Measurements from ENCODE around the gene CGNL1.

CGNL1 gene

DNA sequence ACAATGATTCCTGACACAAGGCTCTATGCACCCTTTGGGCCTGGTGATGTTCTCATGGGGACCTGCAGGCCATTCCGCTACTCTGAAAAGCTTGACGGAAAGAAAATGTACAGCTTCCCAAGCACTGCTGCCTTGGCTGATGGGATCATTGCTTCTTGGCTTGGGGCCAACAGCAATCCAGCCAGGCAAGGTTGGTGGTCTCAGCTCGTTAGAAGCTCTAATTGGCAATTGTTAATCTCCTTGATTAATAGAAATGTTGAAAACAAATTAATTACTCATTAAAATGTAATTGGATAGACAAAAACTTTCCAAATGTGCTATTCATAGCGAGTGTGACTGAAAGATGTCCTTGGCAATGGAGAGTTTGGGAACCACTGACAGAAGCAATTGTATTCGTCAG, 199.1 kb downstream of the CGNL1 start:
- TF ChIP-seq, protein P1, sequence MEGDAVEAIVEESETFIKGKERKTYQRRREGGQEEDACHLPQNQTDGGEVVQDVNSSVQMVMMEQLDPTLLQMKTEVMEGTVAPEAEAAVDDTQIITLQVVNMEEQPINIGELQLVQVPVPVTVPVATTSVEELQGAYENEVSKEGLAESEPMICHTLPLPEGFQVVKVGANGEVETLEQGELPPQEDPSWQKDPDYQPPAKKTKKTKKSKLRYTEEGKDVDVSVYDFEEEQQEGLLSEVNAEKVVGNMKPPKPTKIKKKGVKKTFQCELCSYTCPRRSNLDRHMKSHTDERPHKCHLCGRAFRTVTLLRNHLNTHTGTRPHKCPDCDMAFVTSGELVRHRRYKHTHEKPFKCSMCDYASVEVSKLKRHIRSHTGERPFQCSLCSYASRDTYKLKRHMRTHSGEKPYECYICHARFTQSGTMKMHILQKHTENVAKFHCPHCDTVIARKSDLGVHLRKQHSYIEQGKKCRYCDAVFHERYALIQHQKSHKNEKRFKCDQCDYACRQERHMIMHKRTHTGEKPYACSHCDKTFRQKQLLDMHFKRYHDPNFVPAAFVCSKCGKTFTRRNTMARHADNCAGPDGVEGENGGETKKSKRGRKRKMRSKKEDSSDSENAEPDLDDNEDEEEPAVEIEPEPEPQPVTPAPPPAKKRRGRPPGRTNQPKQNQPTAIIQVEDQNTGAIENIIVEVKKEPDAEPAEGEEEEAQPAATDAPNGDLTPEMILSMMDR (IDR thresholded peaks at IDR 0.05; ENCODE audit: control extremely low read depth, extremely low read depth, low read depth, missing control alignments) = no peak
- ChIA-PET POLR2A (no interaction called here), CTCF (interaction anchor here (1.1 kb wide), 1 partner anchor 10 kb away, joined by 4 read pairs; no protein-coding TSS in a partner anchor)
- no peak for DNase-seq (ENCODE audit: extremely low spot score)

DNA sequence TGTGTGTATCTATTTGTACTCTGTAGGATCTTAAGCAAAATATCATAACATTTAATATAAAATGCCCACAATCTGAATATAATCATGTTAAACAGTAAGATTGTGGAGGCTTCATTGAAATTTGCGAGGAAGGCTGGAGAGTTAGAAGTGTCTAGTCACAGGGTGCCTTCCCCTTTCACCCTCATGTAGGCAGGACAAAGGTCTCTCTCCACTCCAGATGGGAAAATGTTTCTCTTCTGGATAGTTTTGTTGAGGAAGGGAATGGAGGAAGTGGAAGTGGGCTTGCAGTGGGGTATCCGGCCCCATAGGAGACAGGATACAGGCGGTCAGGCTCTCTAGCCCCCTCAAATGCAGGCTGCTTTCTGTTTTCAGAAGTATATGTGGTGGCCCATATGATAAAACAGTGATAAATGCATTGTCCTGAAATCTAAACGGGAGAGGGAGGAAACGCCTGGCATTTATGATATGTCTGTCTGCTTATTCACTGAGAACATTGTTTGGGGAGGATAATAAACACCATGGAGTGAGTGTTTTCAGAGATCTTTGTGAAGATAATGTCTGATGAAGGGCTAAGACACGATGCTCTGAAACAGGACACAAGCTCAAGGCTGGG, 202.1 kb downstream of the CGNL1 start:
- TF ChIP-seq, protein P1 (IDR thresholded peaks at IDR 0.05; ENCODE audit: control extremely low read depth, extremely low read depth, low read depth, missing control alignments) = no peak
- ChIA-PET CTCF (interaction anchor here (1.7 kb wide), 1 partner anchor 17 kb away, joined by 4 read pairs; no protein-coding TSS in a partner anchor), POLR2A (no interaction called here)
- no peak for DNase-seq (ENCODE audit: extremely low spot score)

DNA sequence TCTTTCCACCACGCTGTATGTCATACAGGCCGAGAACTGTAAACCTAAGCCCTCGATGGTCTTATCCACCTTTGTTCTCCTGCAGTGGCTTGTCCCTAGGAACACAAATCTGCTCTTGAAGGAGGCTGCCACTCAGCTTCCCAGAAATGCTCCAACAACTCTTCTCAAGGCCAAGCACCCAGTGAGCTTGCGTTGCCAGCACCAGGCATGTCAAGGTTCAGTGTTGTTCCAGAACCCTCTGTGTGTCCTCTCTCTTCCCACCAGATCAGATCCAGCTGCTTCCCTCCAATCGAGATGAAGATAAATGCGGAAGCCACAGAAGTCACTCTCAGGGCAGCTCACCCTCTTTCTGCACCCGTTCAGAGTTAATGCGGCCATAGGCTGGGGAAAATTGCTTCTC, 204.1 kb downstream of the CGNL1 start:
- TF ChIP-seq, protein P1 (IDR thresholded peaks at IDR 0.05; ENCODE audit: control extremely low read depth, extremely low read depth, low read depth, missing control alignments) = no peak
- ChIA-PET CTCF (interaction anchor here (1.2 kb wide), 1 partner anchor 23 kb away, joined by 3 read pairs; no protein-coding TSS in a partner anchor), POLR2A (no interaction called here)

DNA sequence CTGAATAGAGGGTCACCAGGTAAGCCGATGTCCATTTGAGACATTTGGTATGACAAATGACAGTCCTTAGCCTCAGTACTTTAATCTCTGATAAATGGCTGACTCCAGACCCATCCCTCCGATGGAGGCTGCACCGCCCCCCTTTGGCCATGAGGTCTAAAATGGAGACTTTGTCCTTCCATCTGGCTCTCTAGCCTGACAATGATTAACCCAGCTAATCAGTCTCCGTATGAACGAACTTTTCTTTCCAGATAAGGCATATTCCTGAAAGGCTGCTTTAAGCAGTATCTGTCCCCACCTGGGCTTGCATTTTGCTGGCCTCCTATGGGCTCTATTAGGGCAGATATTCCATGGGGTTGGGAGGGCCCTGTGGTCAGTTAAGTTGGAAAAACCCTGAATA, 204.6 kb downstream of the CGNL1 start:
- no peak for DNase-seq (ENCODE audit: extremely low spot score)
- TF ChIP-seq, protein P1 (IDR thresholded peaks at IDR 0.05; ENCODE audit: control extremely low read depth, extremely low read depth, low read depth, missing control alignments) = no peak
- POLR2A ChIA-PET = no interaction called here
- CTCF ChIA-PET = no interaction called here

More for the DNA sequence above, 204.1 kb downstream of the CGNL1 start:
- no peak for DNase-seq (ENCODE audit: extremely low spot score)

DNA sequence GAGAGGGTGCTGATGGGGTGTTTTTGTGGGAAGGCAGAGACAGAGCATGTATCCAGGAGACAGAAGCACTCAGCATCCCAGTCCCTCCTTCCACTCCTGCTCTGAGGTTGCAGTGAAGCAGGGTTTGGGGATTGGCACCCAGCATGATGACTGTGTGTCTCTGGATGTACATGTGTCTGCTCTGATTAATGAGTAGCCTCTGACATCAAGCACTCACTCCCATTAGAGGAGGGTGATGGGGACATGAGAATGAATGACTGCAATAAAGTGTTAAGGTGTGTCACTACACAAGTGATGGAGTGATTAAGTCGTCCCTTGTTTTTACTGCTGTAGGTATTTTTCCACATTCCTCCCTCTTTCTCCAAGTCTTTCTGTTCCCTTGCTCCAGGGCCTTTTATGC, 205.8 kb downstream of the CGNL1 start:
- TF ChIP-seq, protein P1 (IDR thresholded peaks at IDR 0.05; ENCODE audit: control extremely low read depth, extremely low read depth, low read depth, missing control alignments) = no peak
- DNase-seq (ENCODE audit: extremely low spot score) = no peak
- CTCF ChIA-PET = no interaction called here
- POLR2A ChIA-PET = no interaction called here

DNA sequence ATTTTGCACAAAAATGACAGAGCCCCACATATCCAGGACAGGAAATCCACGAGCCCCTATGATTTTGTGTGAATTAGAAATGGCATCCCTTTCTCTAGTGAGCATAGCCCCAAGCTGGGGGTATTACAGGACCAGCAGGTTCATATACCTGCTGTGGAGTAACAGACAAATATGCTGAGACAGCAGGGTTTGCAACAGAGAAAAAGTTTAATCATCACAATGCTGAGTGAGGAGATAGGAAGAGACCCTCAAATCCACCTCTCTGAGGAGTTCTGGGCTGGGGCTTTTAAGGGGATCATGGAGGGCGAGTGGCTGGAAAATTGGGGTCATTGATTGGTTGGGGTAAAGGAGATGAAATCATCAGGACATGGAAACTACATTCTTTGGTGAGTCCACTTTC, 207.0 kb downstream of the CGNL1 start:
- TF ChIP-seq, protein P1 (IDR thresholded peaks at IDR 0.05; ENCODE audit: control extremely low read depth, extremely low read depth, low read depth, missing control alignments) = no peak
- no peak for DNase-seq (ENCODE audit: extremely low spot score)
- CTCF ChIA-PET = no interaction called here
- POLR2A ChIA-PET = no interaction called here
